NCI-H524 treated with DMSO at 0.1 percent for 48 hours (cell line): Measurements from ENCODE around the gene TLE1.

Source experiments
- DNase-seq: peaks from one replicate; lab custom pipeline; 2025; lab: John Stamatoyannopoulos, UW

The TLE1 gene

DNA sequence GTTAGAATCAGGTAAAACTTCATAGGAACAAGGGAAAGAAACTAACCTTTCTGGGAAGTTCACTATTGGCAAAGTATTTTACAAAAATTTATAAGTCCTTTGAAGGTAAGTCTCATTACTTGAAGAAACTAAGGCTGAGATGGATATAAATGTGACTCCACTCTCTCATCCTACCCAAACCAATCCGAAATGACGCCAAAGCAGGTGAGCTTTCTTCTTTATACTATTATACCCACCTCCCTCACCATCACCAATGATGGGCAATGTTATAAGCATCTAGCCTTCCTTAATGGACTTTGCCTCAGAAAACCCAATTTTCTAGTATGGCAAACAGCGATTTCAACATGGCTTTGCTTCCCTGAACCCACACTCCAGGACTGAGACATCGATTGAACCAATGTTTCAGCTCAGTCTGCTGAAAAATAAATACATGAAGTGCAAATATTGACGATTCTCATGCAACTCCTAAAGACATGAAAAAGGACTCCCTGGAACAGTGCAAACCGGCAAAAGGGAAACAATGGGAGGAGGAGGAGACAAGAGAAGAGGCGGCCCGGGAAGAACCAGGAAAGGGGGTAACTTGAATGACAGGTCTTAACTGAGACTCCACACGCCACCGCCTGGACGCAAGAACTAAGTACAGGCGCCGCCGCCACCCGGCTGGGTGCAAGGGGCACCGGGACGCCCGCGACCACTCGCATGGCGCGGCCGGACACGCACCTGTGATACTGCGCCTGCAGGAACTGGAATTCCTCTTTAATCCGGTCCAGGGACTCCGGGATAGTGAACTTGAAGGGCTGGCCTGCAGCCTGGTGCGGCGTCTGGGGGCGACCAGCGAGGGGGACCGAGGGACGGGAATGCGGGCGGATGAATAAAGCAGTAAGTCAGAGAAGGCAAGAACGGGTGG is 2.5 kb downstream of the TLE1 start:
- no peak for DNase-seq

DNA sequence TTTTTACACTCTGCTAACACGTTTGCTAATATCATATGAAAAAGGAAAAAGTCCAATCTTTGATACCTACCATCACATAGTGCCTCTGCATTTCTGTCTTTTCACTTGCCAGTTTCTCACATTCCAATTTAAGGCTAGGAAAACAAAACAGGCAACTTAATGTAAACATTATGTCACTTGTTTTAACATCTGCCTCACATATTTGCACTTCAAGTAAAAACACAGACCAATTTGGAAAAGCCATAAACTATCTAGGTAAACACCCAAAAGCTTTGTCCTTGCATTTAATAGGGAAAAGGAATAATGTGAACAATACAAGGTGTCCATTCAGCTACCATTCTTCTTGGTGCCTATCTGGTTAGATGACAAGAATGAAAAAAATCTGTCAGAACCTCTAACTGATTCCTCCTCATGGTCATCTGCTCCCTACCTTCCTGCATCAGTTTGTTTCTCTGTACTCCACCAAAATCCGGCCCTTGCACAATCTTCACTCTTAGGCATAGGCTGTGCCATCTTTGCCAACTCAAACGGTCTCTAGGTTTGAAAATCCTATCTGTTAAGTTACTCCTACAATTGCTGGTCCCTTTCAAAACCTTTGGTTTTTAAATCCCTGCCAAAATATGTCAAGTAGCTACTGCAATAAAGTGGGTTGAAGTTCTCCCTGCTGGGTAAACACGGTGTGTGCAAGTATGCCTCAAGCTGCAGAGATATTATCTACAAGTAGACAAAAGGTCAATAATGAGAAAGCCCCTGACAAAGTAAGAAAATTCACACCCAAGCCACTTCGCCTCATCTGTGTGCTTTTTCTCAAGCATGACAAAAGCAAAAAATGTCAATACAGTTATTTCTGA is 3.4 kb downstream of the TLE1 start:
- DNase-seq: no peak

DNA sequence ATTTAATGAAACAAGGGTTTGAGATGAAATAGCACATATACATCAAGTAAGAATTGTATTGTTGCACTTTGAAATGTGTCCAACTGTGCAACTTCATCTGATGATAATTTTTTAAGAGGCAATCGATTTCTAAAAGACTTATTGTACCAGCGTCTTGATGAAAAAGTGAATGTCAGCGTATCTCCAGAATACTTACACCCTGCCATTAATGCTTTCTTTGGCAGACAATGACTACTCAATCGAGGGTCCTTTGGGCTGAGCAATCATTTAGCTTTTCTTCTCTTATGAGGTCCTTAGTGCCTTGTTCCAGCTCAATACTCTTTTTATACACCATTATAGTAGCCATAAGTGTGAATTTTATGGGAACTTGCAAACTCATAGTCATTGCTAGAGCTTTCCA is 4.7 kb downstream of the TLE1 start:
- DNase-seq: no peak

DNA sequence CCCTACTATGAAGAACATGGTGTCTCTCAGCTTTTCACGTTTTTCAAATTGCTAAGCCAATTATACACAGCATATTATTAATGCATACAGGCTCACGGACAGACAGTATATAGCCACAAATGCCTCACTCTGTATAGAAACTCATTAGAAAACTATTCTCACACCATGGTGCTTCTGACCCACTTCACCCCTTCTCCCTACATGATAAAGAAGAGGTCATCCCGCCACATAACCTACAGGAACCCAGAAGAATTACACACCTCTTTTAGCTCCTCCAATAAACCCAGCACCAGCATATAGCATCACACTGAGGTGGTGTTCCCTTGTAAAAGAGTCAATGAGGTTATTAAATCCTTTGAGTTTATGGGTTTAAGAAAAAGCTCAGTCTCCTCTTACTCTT is 5.6 kb downstream of the TLE1 start:
- DNase-seq: no peak

DNA sequence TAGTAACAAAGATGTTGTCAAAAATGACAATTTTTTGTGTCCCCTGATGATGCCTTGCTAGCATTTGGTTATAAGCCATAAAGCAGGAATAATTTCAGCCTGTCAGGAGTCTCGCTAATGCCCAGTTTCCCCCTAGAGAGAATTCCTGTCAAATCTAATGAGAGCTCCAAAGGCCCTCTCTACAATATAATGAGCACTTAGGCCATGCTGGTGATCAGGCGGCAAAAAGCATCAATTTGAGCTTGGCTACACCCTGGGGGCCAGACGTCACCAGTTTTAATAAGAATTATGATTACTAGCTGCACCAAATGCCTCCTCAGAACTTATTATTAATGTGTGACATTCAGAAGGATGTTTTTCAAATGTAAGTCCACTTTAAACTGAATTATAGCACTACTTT is 6.1 kb downstream of the TLE1 start:
- DNase-seq: no peak

DNA sequence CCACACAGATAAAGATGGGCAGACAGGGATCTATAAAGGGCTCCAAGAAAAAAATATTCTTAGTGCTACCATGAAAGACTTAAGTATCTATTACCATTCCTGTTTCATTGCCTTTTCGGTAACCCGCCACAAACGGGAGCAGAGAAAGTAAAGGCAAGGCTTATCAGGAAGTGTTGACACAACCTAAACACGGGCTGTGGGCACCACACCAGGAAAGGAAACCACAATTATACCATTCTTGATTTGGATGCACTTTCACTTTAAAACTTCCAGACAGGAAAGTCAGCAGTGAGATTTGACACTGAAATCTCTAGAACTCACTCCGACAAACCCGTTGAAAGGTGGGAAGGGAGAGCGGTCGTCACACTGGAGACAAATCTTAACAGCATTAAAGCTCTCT is 6.5 kb downstream of the TLE1 start:
- no peak for DNase-seq

DNA sequence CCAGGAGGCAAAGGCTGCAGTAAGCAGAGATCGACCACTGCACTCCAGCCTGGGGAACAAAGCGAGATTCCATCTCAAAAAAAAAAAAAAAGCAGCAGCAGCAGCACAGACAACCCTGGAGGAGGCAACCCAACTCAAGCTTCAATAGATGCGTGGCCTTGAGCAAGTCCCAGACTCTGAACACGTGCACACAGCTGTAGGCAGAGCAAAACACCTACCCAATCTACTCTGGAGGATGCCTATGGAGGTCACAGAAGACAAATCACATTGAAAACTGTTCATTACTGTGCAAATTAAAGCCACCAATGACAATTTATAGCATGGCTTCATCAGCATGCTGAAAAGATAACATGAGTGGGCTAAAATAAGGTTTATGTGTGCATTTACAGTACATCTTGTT is 7.2 kb downstream of the TLE1 start:
- DNase-seq: no peak

DNA sequence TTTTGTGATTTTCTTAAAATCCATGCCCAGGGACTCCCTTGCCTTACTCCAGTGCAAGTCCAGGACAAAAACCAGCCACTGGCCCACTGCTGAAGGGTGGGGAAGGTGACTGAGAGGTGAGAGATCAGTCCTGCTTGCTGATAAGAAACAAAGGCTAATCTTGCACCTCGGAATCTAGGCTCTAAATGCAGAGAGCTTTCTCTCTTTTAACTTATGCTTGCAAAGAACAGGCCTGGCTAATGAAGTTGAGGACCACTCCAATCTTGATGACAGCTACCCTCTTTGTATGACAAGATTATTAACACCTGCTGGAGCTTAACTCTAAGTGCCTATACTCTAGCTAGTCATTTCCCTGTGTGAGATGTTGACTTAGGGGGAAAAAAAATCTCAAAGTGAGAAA is 8.8 kb downstream of the TLE1 start:
- peak; percentile 14 for DNase-seq

DNA sequence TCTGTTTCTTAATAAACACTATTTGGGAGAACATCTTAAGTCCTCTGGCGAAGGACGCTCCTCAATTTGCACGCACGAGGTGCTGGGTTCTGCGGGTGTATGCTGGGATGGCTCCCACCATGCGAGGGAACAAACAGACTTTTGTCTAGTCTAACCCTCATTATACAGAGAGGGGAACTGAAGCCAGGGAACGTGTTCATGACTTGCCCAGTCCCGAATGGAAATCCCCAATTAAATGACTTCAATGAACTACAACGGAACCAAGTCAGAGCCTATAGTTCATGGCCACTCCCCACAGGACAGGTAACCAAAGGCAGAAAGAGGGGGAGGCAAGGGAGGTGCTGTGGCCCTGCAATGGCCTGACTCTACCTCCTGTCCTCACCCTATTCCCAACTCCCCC is 9.3 kb downstream of the TLE1 start:
- DNase-seq: no peak

DNA sequence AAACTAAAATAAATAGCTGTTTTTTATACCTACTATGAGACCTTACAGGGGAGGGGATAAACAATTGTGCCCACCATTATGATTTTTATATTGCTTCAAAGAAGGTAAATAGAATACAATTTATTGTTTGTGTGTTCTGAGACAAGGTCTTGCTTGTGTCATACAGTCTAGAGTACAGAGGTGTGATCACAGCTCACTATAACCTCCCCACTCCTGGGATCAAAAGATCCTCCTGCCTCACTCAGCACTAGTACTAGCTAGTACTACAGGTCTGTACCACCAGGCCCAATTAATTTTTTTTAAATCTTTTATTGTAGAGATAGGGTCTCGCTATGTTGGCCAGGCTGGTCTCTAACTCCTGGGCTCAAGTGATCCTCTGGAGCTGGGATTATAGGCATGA is 11.3 kb downstream of the TLE1 start:
- DNase-seq: no peak

DNA sequence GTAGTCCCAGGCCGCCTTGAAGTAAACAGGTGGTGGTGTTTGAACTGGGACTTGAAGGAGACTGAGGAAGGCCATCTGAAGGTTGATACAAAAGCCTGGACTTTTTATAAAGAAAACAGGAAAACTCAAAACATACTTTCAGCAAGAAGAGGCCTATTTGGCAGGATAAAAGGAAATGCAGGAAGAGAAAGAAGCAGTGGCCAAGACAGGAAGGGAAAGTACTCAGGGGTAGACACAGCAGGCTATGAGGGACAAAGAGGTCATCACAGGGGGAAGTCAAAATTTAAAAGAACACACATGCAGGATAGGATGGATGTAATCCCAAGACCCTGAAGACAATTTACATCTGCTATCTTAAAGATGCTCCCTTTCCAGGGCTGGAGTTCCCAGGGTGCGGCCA is 13.0 kb downstream of the TLE1 start:
- no peak for DNase-seq

DNA sequence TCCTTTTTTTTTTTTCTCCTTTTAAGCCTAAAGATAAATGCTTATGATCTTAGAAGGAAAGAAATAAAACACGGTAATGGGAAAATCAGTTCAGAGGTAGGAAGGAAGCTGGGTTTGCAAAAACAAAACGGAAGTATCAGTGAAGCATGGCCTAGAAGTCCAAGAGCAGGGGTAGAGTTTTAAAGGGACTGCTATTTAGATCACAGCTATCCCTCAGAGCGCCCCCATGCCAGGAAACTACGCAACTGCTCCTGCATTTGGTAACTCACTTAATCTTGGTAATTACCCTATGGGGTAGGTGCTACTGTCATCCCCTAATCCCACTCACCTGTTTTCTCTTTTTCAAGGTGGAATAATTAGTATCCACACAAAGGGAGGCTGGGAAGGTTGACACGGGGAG is 16.0 kb downstream of the TLE1 start:
- DNase-seq: no peak

DNA sequence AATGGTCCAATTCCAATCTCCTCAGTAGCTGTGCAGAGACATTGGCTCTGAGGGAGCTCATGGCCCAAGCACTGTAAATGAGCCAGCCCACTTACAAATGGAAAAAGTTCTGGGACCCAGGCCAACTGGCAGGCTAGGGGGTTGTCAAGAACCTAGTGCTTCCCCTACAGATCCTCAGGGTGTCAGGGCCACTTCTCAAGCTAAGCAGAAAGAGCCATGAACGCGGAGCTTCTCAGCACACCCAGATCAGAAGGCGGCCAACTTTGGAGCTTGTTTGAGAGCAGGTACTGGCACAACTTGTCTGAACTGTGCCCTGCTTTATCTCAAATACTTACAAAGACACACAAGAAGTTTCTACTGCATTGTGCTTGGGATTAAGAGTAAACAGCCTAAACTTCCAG is 17.5 kb downstream of the TLE1 start:
- DNase-seq: no peak

DNA sequence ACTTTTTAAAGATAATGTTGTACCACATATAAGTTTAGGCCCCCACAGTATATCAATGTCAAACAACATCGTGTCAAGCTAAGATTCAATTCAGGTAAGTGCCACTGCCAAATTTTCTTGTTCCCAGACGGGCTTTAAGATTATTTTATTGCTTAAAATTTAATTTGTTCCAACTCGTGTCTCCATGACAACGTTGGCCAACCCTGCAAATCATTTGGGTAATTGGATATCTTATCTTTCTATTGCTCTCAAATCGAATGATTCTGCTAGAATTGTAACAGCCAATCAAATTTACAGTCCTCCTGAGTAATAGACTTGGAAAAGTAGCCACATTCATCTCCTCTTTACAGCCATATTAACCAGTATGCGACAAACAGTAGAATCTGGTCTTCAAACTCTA is 19.5 kb downstream of the TLE1 start:
- no peak for DNase-seq

DNA sequence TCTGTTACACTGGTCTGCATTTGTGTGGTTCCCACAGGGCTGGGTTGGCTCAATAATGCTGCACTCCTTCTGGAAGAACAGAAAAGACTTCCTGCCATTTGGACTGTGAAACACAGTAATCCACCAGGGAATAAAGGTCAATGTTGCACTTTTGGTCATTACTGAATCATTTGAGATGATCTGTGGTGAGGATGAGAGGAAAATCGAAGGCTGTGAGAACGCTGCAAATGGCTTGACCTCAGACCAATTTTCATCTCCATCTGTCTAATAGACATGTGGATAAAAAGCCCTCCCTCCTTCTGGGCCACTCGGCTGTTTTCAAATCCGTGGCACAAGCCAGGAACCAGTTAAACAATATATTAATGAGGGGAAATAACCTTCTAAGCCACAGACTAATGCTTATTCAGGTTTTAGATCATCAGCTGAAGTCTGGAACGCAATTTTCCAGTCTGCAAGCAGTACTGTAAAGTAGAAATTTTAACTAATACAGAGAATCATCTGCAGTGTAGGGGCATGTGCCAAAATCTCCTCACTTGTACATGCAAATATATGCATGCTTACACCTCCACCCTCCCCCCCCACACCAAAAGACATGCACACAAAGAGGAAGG is 20.2 kb downstream of the TLE1 start:
- DNase-seq: no peak

DNA sequence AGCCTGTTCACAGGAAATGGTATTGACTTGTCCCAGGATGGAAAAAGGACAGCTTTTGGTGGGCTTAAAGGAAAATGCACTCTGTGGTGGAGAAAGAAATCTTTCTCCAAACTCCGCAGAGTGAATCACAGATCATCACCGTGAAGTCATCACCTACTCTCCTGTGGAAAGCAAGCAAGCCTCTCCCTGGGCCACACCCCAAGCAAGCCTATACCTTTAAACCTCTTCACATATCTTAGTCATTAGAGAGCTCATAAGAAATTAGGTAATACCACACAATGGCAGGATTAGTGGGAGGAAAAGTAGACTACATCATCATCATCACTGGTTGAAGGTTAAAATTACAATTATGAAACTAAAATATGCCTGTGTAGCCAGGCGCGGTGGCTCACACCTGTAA is 23.2 kb downstream of the TLE1 start:
- DNase-seq: no peak

DNA sequence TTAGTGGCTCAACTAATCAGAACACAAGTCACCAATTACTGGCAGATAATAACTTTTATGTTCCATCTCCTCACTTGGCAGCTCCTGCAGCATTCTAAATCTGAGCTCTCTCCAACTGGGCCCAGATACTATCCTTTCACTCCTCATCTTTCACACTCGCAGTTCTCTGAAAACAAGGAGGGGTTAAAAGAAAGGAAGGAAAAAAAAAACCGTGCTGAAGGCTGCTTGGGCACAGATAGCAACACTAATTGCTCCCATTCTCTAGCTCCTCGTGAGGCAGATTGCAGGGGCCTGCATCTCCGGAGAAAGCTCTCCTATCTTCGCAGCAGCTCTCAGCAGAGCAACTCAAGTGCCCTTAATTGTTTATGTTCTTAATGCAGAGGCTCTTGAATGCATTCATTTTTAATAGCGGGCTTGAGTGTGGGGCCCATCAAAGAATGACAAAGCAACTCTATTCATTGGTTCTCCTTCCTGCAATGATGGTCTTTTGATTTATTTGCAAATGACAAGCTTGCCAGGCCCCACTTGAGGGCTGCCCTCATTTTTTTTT is 23.9 kb downstream of the TLE1 start:
- DNase-seq: peak; percentile 28

DNA sequence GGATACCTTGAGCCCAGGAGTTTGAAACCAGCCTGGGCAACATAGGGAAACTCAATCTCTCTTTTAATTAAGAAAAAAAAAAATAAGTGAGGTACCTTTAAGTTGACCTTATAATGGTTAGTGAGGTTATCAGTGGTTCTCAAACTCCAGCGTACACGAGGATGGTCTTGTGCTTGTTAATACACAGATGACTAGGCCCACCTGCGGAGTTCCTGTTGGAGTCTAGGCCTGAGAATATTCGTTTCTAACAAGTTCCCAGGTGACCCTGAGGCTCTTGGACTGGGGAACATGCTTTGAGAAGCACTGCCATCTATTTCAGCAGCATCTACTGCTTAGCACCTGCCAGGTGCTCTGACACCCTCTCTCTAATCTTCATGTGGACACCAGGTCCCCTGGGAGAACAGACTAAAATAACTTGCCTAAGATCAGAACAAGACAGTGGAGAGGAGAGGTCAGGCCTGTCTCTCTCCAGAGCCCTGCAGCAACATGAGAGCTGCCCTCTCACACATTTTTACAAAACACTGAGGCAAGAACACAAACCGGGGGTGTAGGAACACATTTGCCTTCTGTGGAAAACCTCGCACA is 24.6 kb downstream of the TLE1 start:
- DNase-seq: no peak

DNA sequence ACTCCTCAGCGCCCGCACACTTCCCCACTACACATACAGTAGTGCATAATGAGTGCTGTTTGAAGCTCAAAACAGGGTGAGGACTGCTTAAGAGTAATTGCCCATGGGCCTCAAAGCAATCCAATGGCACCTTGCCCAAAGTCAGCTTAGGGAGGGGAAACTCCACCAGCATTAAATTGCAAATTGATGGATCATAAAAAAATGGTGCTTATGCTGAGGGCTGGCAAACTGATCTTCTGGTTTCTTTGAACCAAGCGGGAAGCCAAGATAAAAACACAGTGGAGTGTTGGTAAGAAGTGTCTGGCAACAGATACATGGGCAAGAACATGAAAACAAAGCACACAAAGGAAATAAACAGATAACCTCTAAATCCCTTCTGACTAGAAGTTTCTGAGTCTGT is 28.0 kb downstream of the TLE1 start:
- no peak for DNase-seq

DNA sequence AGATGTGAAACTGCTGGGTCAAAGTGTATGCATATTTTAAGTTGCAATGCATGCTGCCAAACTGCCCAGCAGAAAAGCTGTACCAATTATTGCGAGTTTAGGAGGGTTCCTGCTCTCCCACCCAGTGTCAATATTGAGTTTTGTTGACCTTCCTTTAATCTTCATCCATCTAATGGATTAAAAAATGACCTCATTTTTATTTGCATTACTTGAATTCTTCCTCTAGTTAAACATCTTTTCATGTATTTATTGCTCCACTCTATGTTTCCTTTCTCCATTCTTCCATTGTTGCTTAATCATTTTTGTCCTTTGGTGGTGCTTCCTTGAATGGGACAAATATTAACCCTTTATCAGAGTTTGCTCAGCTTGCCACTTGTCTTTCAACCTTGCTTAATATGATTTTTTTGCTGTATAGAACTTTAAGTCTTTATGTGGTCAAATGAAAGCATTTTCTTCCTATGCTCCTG is 32.4 kb downstream of the TLE1 start:
- no peak for DNase-seq

DNA sequence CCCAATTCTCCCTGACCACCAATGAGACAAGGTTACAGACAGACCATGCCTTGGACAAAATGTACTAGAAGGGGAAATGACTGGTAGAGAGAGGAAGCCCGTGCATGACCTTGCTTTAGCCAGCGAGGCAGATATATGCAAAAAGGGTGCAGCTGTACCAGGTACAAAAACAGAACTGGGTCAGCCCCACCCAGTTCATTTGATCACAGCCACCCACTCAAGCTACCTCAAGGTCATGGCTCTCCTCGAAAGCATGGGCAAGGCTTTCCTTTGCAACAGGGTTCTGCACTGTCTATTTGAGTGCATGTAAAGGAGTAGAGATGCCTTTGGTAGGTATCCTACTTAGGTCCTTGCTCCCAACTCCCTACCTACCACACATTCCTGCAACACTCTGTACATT is 33.3 kb downstream of the TLE1 start:
- no peak for DNase-seq

DNA sequence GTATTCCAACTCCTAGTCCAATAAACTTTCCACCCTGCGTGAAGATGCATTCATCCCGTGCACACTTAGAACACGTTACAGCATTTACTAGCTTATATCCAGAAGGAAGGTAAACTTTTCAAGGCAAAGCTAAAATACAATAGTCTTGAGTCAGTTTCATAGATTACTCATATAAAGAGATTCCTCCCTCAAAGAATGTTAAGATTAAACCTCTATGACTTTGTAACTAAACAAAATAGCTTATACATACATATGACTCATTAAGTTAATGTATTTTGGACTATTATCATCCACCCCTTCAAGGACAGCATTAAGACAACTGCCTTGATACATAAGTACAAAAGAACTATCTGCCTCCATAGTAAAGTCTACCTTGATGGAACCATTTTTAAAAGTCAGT is 36.1 kb downstream of the TLE1 start:
- no peak for DNase-seq
